ENCODE data around the gene TMEM179. TPM values are rescaled to one million over a fixed set of nuclear protein-coding genes. Genes with fewer than 3 reads are reported as not detected.

The TMEM179 gene
- total and polyA plus RNA-seq, 10 of the 15 experiments (the other 5 are each of a cell fraction or from before 2014, with no cell fraction given) = not detected

- BruUV-seq (replicated peaks) = no TSS peak
- no peak for DNase-seq (ENCODE audit: low read depth, low spot score)
- H3K4me2 ChIP-seq (ENCODE audit: control insufficient read depth, insufficient read depth) = no peak overlapping the region
- ChIA-PET RAD21 (ENCODE audit: unreplicated experiment) (no interaction called here), POLR2A (no interaction called here), SMC1A (ENCODE audit: uncharacterized antibody, unreplicated experiment) (no interaction called here), CTCF (no interaction called here)
- no peaks in the 10 kb centered on the region for H3K36me3 ChIP-seq (ENCODE audit: control insufficient read depth in 2 of 2, insufficient read depth in 2 of 2, low read length in 1 of 2)
- no peak for FAIRE-seq
- H3K9ac ChIP-seq (ENCODE audit: control insufficient read depth, insufficient read depth, low read length) = no peak overlapping the region
- ATAC-seq = no peak
- H4K20me1 ChIP-seq (ENCODE audit: control insufficient read depth, insufficient read depth) = no peaks in the 10 kb centered on the region
- H3K4me1 ChIP-seq (ENCODE audit: control insufficient read depth, insufficient read depth, low read length) = no peaks in the 10 kb centered on the region
- in situ Hi-C loops (cut with MboI) = no loop called here
- no peak overlapping the region for H3K4me3 ChIP-seq
- H3K79me2 ChIP-seq (ENCODE audit: control insufficient read depth, insufficient read depth, low read length) = no peaks in the 10 kb centered on the region
- peaks cover 0 to 3% of the 10 kb centered on the region in 2 experiments; a peak in 2 of 4 replicates for H3K27me3 ChIP-seq (replicated peaks in 1 of 2; ENCODE audit: control insufficient read depth in 2 of 2, insufficient read depth in 2 of 2, low read length in 1 of 2)
- H3K9me3 ChIP-seq (replicated peaks; ENCODE audit: control insufficient read depth, insufficient read depth, low read length) = no peaks in the 10 kb centered on the region
- 26% methylated on average over 7 of the region's 7 CpGs for WGBS (ENCODE audit: insufficient coverage, insufficient replicate concordance, low lambda C conversion rate, missing lambda C conversion rate)
- no peak overlapping the region for H2AFZ ChIP-seq (ENCODE audit: control insufficient read depth, low read depth, low read length)
- H3K27ac ChIP-seq (ENCODE audit: control insufficient read depth, insufficient read depth) = no peak overlapping the region
- intact Hi-C loops (cut with micrococcal nuclease; ENCODE audit: unreplicated experiment) = no loop called here
- TF ChIP-seq, protein P1, sequence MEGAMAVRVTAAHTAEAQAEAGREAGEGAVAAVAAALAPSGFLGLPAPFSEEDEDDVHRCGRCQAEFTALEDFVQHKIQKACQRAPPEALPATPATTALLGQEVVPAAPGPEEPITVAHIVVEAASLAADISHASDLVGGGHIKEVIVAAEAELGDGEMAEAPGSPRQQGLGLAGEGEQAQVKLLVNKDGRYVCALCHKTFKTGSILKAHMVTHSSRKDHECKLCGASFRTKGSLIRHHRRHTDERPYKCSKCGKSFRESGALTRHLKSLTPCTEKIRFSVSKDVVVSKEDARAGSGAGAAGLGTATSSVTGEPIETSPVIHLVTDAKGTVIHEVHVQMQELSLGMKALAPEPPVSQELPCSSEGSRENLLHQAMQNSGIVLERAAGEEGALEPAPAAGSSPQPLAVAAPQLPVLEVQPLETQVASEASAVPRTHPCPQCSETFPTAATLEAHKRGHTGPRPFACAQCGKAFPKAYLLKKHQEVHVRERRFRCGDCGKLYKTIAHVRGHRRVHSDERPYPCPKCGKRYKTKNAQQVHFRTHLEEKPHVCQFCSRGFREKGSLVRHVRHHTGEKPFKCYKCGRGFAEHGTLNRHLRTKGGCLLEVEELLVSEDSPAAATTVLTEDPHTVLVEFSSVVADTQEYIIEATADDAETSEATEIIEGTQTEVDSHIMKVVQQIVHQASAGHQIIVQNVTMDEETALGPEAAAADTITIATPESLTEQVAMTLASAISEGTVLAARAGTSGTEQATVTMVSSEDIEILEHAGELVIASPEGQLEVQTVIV (IDR thresholded peaks at IDR 0.05; ENCODE audit: borderline replicate concordance, partially characterized antibody) = no peak
- no peak for TF ChIP-seq CHD4 (IDR thresholded peaks at IDR 0.05)
- TF ChIP-seq ATF2 (IDR thresholded peaks at IDR 0.05; ENCODE audit: low read length) = no peak
- no peak for TF ChIP-seq CTCF (IDR thresholded peaks at IDR 0.05 in 2 of 3, conservative IDR thresholded peaks at IDR 0.05 in 1 of 3; ENCODE audit: control insufficient read depth in 2 of 3, extremely low read depth in 1 of 3, insufficient read depth in 1 of 3, low read depth in 3 of 3, low read length in 3 of 3)
- TF ChIP-seq, protein P2, sequence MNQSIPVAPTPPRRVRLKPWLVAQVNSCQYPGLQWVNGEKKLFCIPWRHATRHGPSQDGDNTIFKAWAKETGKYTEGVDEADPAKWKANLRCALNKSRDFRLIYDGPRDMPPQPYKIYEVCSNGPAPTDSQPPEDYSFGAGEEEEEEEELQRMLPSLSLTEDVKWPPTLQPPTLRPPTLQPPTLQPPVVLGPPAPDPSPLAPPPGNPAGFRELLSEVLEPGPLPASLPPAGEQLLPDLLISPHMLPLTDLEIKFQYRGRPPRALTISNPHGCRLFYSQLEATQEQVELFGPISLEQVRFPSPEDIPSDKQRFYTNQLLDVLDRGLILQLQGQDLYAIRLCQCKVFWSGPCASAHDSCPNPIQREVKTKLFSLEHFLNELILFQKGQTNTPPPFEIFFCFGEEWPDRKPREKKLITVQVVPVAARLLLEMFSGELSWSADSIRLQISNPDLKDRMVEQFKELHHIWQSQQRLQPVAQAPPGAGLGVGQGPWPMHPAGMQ (IDR thresholded peaks at IDR 0.05; ENCODE audit: borderline replicate concordance) = no peak
- TF ChIP-seq CREM (IDR thresholded peaks at IDR 0.05; ENCODE audit: low read depth) = no peak
- TF ChIP-seq SUZ12 (IDR thresholded peaks at IDR 0.05; ENCODE audit: unreplicated experiment) = no peak
- TF ChIP-seq NR2C2 (IDR thresholded peaks at IDR 0.05; ENCODE audit: borderline replicate concordance, control insufficient read depth, insufficient read length, low read depth) = no peak
- TF ChIP-seq NFYA (IDR thresholded peaks at IDR 0.05; ENCODE audit: borderline replicate concordance, low read depth, low read length) = no peak
- TF ChIP-seq ELK1 (IDR thresholded peaks at IDR 0.05; ENCODE audit: low read depth, low read length) = no peak
- no peak for TF ChIP-seq ZZZ3 (IDR thresholded peaks at IDR 0.05; ENCODE audit: control insufficient read depth, insufficient read length, low read depth)
- TF ChIP-seq ZNF274 (IDR thresholded peaks at IDR 0.05; ENCODE audit: insufficient read depth, insufficient read length) = no peak
- TF ChIP-seq YBX1 (IDR thresholded peaks at IDR 0.05) = no peak
- no peak for TF ChIP-seq GATAD2B (conservative IDR thresholded peaks at IDR 0.05; ENCODE audit: low read depth)
- no peak for TF ChIP-seq HSF1 (IDR thresholded peaks at IDR 0.05; ENCODE audit: low read depth, low read length)
These were observed 1.6 kb downstream of the TMEM179 start for GRCh38 chr14:104602933-104603325.
